Measurements from ENCODE around the gene SIN3B. TPM values are rescaled to one million over a fixed set of nuclear protein-coding genes. Genes with fewer than 3 reads are reported as not detected.

Gene SIN3B
- total RNA-seq, 6 experiments from 2014 or later = 29.6 to 39.4 (median 35.2) TPM

DNA sequence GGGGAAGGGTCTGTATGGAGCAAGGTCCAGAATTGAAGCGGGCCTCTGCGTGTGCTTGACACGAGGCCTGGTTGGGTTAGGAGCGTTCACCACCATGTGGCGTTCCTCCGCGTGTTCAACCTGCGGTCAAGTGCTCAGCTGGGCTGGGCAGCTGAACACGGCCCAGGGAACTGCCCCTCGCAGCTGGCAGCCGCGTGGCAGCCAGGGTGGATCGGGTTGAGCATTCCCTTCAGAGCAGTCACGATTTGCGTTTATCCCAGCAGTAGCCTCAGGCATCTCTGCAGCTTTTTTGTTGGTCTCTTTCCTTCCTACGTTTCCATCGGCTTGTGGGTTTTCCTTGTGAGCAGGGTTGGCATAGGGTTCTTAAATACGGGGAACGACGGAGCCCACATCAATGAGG lies 30.9 kb downstream of the SIN3B start:
- no peak overlapping the region for H3K4me3 Mint-ChIP-seq
- H3K9me3 Mint-ChIP-seq = no peaks in the 10 kb centered on the region
- no peaks in the 10 kb centered on the region; the same call in 1 of the 2 replicates for H3K27me3 Mint-ChIP-seq (ENCODE audit: insufficient read depth)
- TF ChIP-seq, protein P1, sequence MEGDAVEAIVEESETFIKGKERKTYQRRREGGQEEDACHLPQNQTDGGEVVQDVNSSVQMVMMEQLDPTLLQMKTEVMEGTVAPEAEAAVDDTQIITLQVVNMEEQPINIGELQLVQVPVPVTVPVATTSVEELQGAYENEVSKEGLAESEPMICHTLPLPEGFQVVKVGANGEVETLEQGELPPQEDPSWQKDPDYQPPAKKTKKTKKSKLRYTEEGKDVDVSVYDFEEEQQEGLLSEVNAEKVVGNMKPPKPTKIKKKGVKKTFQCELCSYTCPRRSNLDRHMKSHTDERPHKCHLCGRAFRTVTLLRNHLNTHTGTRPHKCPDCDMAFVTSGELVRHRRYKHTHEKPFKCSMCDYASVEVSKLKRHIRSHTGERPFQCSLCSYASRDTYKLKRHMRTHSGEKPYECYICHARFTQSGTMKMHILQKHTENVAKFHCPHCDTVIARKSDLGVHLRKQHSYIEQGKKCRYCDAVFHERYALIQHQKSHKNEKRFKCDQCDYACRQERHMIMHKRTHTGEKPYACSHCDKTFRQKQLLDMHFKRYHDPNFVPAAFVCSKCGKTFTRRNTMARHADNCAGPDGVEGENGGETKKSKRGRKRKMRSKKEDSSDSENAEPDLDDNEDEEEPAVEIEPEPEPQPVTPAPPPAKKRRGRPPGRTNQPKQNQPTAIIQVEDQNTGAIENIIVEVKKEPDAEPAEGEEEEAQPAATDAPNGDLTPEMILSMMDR (IDR thresholded peaks at IDR 0.05) = no peak
- DNase-seq = no peak
- H3K36me3 Mint-ChIP-seq (ENCODE audit: low read depth) = peaks cover 20% of the 10 kb centered on the region
- peak overlapping the region; percentile 24; the same call in 1 of the 2 replicates for H3K27ac Mint-ChIP-seq
- no peaks in the 10 kb centered on the region for H3K4me1 Mint-ChIP-seq (ENCODE audit: low read depth)

DNA sequence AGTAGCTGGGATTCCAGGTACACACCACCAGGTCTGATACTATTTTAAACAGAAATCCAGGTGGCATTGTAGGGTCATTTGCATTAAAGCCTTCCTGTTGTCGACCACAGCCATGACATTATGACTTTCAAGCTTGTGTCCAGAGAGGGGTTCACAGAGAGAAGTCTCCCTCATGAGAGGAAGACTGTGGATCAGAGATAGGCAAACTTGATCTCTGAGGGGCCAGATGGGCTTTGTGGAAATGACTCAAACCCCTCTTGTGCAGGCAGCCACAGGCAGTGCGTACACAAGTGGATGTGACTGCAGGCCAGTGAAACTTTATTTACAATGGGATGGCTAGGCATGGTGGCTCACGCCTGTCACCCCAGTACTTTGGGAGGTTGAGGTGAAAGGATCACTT lies 31.8 kb downstream of the SIN3B start:
- no peaks in the 10 kb centered on the region for H3K4me1 Mint-ChIP-seq (ENCODE audit: low read depth)
- TF ChIP-seq, protein P1 (IDR thresholded peaks at IDR 0.05) = no peak
- no peak overlapping the region for H3K4me3 Mint-ChIP-seq
- H3K27ac Mint-ChIP-seq = no peak overlapping the region
- H3K36me3 Mint-ChIP-seq (ENCODE audit: low read depth) = peaks cover 23% of the 10 kb centered on the region
- no peaks in the 10 kb centered on the region for H3K9me3 Mint-ChIP-seq
- DNase-seq = no peak
- no peaks in the 10 kb centered on the region; the same call in 1 of the 2 replicates for H3K27me3 Mint-ChIP-seq (ENCODE audit: insufficient read depth)

DNA sequence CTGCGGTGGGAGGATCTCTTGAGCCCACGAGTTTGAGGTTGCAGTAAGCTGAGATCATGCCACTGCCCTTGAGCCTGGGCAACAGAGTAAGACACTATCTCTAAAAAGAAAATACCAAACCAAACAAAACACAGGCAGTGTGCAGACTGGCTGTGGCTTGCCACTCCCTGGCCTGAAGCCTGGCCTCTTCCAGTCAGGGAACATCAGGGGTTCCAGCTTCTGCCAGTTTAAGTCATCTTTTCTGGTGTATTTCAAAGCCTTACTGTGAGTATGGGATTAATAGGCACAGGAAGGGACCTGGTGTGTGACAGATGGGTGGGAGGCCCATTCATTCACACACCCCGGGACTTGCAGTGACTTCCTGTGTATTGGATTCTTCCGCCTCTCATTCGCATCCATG lies 32.6 kb downstream of the SIN3B start:
- H3K36me3 Mint-ChIP-seq (ENCODE audit: low read depth) = peaks cover 22% of the 10 kb centered on the region
- no peaks in the 10 kb centered on the region for H3K4me1 Mint-ChIP-seq (ENCODE audit: low read depth)
- TF ChIP-seq, protein P1 (IDR thresholded peaks at IDR 0.05) = no peak
- no peak overlapping the region; the same call in 1 of the 2 replicates for H3K4me3 Mint-ChIP-seq
- H3K9me3 Mint-ChIP-seq = no peaks in the 10 kb centered on the region
- H3K27me3 Mint-ChIP-seq (ENCODE audit: insufficient read depth) = no peaks in the 10 kb centered on the region; the same call in 1 of the 2 replicates
- no peak overlapping the region for H3K27ac Mint-ChIP-seq
- DNase-seq = no peak

DNA sequence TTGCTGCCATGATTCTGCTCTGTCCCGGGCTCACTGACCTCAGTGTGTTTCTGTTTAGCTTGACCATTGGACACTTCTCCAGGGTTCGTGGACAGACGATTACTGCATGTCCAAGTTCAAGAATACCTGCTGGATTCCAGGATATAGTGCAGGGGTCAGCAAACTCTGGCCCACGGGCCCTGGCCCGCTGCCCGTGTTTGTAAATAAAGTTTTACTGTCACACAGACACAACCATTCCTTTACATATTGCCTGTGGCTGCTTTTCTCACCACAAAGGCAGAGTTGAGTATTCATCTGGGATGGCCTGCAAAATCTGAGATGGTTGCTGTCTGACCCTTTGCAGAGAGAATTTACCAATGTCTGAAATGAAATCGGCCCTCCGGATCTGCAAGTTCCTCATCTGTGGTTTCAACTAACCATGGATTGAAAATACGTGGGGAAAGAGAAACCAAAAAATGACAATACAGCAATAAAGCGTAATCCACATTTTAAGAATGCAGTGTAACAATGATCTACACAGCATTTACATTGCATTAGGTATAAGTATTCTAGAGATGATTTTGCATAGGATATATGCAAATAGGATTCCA lies 33.7 kb downstream of the SIN3B start:
- H3K27ac Mint-ChIP-seq = no peak overlapping the region
- TF ChIP-seq, protein P1 (IDR thresholded peaks at IDR 0.05) = no peak
- no peaks in the 10 kb centered on the region; the same call in 1 of the 2 replicates for H3K27me3 Mint-ChIP-seq (ENCODE audit: insufficient read depth)
- H3K4me3 Mint-ChIP-seq = no peak overlapping the region
- peaks cover 18% of the 10 kb centered on the region for H3K36me3 Mint-ChIP-seq (ENCODE audit: low read depth)
- DNase-seq = no peak
- no peaks in the 10 kb centered on the region for H3K4me1 Mint-ChIP-seq (ENCODE audit: low read depth)
- H3K9me3 Mint-ChIP-seq = no peaks in the 10 kb centered on the region

DNA sequence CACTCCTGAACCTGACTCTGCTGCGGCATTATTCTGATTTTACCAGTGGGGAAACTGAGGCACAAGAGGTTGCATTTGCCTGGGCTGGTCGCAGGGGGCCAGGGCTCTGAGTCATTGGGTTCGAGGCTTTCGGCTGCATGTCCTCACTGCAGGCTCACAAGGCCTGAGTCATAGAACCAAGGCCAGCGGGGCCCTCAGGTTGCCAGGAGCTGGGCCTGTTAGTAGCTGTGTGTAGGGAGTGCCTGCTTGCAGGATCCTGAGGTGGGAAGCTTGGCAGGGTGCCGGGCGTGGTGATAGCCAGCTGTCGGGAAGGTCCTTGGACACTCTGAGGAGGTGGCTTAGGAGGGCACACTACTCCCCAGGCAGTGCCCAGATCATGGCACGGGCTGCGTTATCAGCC lies 38.0 kb downstream of the SIN3B start:
- TF ChIP-seq, protein P1 (IDR thresholded peaks at IDR 0.05) = no peak
- Mint-ChIP-seq H3K4me3 (no peak overlapping the region), H3K27me3 (ENCODE audit: insufficient read depth) (peaks cover 1% of the 10 kb centered on the region; the same call in 1 of the 2 replicates), H3K4me1 (ENCODE audit: low read depth) (no peaks in the 10 kb centered on the region), H3K36me3 (ENCODE audit: low read depth) (peaks cover 15% of the 10 kb centered on the region), H3K27ac (no peak overlapping the region), H3K9me3 (no peaks in the 10 kb centered on the region)
- no peak for DNase-seq

Data from HFFc6 (cell line).